HG03354 (cell line): ENCODE data around the gene ZNF346.
"Not testable (repeated sequence)": the region's sequence is repeated elsewhere in the genome, so short reads cannot be mapped to it uniquely, and the experiment has no call there.

Experiments used
- ATAC-seq: cut with Tn5 transposase; IDR thresholded peaks from one replicate; pipeline ENCODE4 v1.9.1; 2021; ENCODE audit warnings: mild to moderate bottlenecking; ENCODE audit not compliant: unreplicated experiment, poor library complexity, severe bottlenecking

ZNF346 gene

GRCh38 chr5:177006265-177006972, 16.1 kb upstream of the ZNF346 start, which contains the start of gene UIMC1:
Gene UIMC1 (minus strand): TSS chr5:177006779. CDS start chr5:176982615, 24,164 bp downstream.
- ATAC-seq = peak; percentile 76

- ATAC-seq = no peak
Measured at GRCh38 chr5:177008716-177009115, 13.8 kb upstream of the ZNF346 start.

- no peak for ATAC-seq
Measured at GRCh38 chr5:177010153-177010552, 12.3 kb upstream of the ZNF346 start.

GRCh38 chr5:177015156-177015555, 7.3 kb upstream of the ZNF346 start:
- no peak for ATAC-seq

- no peak for ATAC-seq
Measured at GRCh38 chr5:177018341-177018740, 4.2 kb upstream of the ZNF346 start.

- ATAC-seq = no peak
Measured at GRCh38 chr5:177020033-177020432, 2.5 kb upstream of the ZNF346 start.

- ATAC-seq = no peak
Measured at GRCh38 chr5:177023303-177023664, 788 bp downstream of the ZNF346 start.

GRCh38 chr5:177024559-177024958, 2.1 kb downstream of the ZNF346 start:
- no peak for ATAC-seq

GRCh38 chr5:177025101-177025601, 2.7 kb downstream of the ZNF346 start:
- ATAC-seq = no peak

- ATAC-seq = no peak
Measured at GRCh38 chr5:177027665-177028064, 5.2 kb downstream of the ZNF346 start.

GRCh38 chr5:177029498-177029897, 7.0 kb downstream of the ZNF346 start:
- ATAC-seq = no peak

- no peak for ATAC-seq
Measured at GRCh38 chr5:177035976-177036375, 13.5 kb downstream of the ZNF346 start.

GRCh38 chr5:177036443-177036842, 13.9 kb downstream of the ZNF346 start:
- no peak for ATAC-seq

- ATAC-seq = no peak
Measured at GRCh38 chr5:177036921-177037320, 14.4 kb downstream of the ZNF346 start.

- ATAC-seq = no peak
Measured at GRCh38 chr5:177040814-177041420, 18.4 kb downstream of the ZNF346 start.

GRCh38 chr5:177041936-177042335, 19.4 kb downstream of the ZNF346 start:
- ATAC-seq = no peak

- no peak for ATAC-seq
Measured at GRCh38 chr5:177043114-177043513, 20.6 kb downstream of the ZNF346 start.

GRCh38 chr5:177043958-177044357, 21.5 kb downstream of the ZNF346 start:
- ATAC-seq = no peak

GRCh38 chr5:177044641-177045040, 22.1 kb downstream of the ZNF346 start:
- ATAC-seq = no peak

GRCh38 chr5:177045631-177046030, 23.1 kb downstream of the ZNF346 start:
- no peak for ATAC-seq

- ATAC-seq = not testable (repeated sequence)
Measured at GRCh38 chr5:177048531-177048930, 26.0 kb downstream of the ZNF346 start.
